RPMI8226 (cell line): ENCODE measurements around the gene CCN2.
A peak's percentile ranks its signal among the peaks of the same experiment; 100 is the strongest.

Source experiments
- DNase-seq: peaks from one replicate; pipeline ENCODE4 v3.0.0-alpha.2; 2015

The CCN2 gene, protein sequence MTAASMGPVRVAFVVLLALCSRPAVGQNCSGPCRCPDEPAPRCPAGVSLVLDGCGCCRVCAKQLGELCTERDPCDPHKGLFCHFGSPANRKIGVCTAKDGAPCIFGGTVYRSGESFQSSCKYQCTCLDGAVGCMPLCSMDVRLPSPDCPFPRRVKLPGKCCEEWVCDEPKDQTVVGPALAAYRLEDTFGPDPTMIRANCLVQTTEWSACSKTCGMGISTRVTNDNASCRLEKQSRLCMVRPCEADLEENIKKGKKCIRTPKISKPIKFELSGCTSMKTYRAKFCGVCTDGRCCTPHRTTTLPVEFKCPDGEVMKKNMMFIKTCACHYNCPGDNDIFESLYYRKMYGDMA

DNA sequence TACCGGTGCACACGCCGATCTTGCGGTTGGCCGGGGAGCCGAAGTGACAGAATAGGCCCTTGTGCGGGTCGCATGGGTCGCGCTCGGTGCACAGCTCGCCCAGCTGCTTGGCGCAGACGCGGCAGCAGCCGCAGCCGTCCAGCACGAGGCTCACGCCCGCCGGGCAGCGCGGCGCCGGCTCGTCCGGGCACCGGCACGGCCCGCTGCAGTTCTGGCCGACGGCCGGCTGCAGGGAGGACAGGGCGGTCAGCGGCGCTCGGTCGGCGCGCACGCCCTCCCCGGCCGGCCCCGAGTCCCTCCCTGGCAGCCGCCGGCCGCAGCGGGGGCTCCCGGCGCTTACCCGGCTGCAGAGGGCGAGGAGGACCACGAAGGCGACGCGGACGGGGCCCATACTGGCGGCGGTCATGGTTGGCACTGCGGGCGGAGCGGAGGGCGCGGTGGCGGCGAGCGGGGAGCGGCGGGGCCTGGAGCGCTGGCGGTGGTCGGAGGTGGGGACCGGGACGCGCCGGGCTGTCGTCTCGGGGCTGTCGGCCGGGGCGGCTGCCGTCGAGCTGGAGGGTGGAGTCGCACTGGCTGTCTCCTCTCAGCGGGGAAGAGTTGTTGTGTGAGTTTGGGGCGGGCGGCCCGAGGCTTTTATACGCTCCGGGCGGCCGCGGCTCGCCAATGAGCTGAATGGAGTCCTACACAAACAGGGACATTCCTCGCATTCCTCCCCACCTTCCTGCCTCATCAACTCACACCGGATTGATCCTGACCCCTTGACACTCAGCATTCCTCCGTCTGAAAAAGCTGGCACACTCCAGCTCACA lies at the start of gene CCN2:
CCN2 (minus strand) TSS at position 606 of the 809 bp plus-strand sequence; CDS start at position 406, 200 bp downstream.
- DNase-seq = peak; percentile 25

DNA sequence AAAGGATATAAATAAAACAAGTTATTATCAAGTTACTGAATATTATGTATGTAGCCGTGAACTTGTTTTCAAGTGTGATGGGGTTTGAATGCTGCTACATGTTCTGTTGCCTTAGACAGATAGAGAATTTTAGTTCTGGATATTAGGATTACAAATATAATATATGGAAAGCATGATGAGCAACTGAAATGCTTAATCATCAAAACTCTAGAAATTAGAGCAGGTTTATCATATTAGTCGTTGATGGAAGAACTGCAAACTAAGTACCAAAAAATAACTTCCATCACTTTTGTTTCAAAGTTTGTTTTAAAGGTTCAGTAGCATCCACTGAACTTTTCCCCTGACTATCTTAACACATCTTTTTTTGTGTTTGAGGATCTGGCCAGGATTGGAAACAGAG lies 49.1 kb upstream of the CCN2 start:
- no peak for DNase-seq

DNA sequence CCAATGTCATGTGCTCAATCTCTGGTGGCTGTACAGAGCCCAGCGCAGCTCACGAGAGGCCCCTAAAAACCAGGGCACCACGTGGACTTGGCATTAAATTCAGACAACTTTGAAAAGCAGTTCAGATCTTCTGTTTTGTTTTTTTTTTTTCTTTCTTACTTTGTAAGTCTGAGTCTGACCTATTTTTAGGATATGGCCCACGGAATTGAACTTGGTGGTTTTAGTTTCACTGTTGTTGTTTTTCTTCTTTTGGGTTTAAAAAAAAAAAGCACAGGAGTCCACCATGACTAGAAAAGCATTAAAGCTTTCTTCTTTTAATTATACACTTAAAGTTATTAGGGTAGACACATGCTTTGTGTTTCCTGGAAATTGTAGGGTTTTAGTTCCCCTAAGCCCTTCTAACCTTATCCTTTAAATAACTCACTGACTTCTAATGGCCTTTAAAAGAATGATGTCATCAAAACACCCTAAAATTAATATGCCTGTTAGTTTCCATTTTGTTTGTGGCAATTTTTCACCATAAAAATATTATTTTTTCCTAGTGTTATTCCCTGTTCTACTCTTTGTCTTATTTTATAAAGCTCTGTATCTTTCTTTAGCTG lies 48.5 kb upstream of the CCN2 start:
- no peak for DNase-seq

DNA sequence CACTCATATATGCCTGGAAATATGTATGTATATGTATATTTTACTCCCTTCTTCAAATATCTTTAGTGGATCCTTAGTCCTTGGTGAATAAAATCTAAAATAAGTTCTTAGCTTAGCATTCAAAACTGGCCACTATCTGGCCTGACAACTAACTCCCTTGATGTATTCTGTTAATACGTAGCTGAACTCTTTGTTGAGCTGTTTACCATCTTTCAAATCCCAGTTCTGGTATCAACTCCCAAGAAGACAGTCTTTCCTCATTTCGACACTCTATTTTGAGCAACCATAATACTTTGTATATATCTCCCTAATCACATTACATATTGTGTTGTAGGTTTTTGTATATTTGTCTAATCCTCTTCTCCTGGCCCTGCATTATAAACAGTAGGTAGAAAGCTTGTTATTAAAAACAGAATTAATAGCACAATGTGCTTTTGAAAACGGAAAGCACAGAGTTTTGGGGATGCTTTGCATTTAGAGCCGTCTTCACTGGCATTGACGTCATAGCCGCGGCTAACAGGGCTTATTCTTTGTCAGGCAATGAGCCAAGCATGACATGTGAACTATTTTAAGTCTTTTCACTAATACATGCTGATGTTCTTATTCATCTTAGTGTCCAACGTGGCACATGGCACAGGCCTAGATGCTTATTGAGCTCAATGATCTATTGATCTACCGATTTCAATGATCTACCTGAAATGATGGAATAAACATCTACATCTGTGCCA lies 47.2 kb upstream of the CCN2 start:
- DNase-seq = no peak

DNA sequence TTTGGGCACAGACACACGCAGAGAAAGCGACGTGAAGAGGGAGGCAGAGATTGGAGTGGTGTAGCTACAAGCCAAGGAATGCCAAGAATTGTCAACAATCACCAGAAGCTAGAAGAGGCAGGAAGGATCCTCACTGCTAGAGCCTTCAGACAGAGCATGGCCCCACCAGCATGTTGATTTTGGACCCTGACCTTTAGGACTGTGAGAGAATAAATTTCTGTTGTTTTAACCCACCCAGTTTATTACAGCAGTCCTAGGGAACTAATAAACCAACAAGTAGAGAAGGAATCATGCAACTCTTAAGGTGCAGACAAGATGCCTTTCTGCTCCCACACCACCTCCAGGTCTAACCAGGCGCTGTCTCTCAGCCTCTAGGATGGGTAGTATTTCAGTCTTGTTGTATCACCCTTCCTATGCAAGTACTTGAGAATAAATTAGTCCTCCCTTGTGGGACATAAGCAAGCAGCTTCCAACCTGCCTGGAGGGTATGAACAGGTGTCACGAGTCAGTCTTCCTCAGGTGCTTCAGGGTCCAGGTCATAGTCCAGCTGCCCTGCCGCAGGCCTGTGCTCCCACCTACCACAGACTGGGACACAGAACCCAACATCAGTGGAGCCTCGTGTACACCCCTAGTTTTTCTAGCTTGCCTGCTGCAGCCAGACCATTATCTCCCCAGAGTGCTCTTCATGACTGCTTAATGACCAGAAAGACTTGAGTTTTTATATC lies 46.4 kb upstream of the CCN2 start:
- DNase-seq = no peak

DNA sequence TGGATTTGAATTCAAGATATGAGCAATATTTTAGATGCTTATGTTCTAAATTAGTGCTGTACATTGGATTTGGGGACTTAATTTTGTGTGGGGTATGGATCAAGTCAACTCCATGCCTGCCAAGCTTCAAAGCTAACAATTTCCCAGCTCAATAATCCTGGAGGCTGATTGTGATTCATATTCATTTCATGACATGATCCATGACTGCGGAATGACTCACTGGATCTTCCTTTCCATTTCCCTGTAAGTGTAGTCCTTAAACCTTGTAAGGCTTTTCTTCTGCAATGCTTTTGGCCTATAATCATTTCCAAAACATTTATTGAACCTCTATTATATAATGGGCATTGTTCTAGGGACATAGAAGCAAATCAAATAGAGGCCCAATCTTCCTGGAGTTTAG lies 44.7 kb upstream of the CCN2 start:
- no peak for DNase-seq

DNA sequence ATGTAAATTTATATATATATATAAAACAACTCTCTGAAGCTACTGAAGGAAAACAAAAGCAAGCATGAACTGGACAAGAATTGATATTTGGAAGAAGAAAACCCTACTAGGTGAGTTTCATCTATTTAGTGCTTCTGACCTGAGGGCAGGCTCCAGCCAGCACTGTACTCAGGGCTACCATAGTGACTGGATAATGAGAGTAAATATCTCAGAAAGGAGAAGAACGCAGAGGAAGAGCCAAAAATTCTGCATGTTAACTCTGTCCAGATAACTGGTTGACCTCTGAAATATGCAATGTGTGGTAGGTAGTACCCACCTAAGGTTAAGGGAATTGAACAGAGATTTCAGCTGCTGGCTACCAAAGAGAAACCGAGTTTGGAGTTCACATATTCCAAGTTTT lies 41.4 kb upstream of the CCN2 start:
- DNase-seq = no peak

DNA sequence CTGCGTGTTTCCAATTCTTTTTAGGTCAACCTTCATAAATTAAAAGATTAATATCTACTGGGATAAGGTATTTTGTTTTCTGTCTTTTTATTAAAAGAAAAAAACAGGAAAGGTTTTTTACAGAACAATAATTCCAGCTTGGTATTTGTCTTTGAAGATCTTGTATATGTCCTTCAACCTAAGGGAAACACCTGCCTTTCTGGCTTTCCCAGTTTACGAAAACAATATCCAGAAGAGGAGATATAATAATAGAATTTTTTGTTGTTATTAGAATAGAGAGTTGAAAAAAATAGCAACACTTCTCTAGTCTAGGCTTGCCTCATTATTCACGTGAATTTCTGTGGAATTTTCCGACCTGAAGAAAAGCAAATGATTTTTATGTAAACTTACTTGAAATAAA lies 37.9 kb upstream of the CCN2 start:
- DNase-seq = no peak

DNA sequence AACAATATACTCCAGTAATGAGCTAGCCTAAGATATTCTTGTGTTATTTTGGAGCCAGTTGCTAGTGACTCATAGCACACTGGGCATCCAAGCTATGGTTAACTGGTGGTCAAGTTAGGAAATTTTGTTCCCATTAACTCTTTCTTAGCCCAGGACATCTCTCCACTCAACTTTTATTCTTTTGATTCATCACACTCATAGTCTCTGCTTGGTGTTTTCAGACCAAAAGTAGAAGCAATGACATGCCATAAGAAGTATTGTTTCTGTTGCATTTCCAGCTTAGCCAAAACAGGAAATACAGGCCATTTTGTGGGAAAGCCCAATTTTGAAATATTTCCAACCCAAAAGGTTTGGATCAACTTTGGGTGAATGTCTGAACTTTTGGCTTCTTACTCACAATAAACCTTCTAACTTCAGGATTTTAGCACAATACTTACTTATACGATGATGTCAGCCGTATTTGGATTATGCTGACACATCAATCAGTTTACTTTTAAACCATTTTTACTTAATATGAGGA lies 31.6 kb upstream of the CCN2 start:
- DNase-seq = no peak

DNA sequence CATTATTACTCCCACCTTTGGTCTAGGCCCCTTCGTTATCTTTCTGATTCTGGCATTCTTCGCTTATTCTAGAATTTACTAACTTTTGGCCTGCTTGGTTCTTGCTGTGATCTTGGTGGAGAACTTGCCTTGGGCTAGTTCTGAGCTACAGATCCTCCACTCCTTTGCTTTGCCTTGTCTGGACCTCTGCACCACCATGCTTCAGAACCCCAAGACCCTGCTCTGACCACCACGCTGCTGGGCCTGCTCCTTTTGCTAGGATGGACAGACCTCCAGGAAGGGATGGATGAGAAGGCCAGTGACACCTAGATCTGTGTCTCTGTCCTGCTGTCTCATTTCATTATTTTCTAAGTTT lies 30.4 kb upstream of the CCN2 start:
- no peak for DNase-seq

DNA sequence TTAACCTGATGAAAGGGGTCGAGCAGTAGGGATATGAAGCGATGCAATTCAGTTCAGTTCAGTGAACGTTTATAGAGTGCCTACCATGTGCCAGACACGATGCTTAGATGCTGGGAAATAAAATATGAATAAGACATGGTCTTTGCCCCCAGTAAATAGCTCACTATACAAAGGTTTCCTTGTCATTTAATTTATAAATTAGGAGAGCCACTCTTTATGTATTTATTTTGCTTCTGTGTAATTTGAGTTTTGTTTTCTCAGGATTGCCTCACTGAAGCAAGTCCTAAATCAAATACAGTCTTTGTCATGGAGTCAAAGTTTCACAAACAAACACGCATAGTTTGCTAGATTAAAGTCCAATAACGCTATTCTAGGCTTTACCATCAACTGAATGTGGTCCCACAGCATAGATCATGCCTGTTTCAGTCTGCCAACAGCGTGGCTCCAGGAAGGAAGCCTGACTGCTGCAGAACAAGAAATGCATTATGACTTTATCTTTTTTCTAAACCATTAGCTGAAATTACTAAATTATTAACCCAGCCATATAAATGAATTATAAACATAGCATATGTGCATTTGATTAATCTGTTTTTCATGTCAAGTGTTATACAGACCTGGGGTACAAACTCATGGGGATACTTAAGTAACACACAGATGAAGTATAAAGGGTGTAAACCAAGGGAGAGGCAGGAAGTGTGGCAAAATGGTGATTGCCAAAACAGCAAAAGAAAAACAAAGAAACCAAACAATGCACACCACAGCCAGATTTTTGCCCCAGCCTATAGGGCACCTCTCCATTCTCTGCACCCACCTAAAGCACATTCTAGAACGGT lies 29.8 kb upstream of the CCN2 start:
- no peak for DNase-seq

DNA sequence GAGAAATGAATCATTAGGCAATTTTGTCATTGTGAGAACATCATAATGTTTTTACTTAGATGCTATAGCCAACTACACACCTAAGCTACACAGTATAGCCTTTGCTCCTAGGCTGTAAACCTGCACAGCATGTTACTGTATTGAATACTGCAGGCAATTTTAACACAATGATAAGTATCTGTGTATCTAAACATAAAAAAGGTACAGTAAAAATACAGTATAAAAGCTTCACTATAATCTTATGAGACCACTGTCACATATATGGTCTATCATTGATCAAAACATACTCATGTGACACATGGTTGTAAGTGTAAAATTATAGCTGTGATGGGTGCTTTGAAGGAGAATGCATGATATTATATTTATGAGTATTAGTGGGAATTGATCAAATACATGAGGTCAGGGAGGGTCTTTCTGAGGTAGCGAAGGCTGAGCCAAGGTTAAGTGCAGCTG lies 29.2 kb upstream of the CCN2 start:
- DNase-seq = no peak

DNA sequence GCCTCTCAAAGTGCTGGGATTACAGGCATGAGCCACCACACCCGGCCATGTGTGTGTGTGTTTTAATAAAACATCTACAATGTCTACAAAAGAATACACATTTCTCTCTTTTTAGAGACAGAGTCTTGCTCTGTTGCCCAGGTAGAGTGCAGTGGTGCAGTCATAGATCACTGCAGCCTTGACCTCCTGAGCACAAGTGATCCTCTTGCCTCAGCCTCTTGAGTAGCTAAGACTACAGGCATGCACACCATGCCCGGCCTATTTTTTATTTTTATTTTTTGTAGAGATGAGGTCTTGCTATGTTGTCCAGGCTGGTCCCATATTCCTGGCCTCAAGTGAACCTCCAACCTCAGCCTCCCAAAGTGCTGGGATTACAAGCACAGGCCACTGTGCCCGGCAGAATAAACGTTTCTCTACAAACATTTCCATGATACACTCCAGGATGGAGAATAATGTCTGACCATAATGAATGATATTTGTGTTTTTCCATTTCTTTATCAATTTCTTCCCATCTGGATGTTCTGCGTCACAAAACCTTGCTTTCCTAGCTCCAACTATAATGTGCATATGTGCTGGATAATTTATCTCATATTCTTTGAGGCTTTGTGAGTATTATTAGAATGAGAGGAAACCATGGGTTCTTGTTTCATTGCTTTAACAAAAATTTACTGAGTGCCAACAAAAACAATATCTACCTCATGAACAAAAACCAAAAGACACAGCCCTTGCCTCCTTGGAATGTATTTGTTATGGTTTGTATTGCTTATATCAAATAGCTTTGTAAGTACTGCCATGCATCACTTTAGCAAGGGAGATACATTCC lies 28.6 kb upstream of the CCN2 start:
- DNase-seq = no peak

DNA sequence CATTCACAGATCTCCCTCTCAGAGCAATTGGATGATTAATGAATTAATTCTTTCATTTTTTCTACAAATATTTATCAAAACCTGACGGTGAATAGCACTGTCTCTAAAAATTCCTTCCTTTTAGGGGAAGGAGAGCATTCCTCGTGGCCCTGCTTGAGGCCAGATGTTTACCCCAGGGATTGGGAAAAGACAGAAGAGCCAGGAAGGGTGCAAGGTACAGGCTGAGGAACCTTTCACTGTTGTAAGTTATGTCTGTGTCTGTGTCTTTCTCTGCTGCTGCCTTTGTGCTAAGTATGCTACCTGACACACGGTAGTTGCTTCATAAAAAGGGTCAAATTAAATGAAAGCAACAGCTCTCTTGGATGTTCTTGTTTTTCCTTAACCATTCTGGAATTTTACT lies 27.4 kb upstream of the CCN2 start:
- DNase-seq = no peak

DNA sequence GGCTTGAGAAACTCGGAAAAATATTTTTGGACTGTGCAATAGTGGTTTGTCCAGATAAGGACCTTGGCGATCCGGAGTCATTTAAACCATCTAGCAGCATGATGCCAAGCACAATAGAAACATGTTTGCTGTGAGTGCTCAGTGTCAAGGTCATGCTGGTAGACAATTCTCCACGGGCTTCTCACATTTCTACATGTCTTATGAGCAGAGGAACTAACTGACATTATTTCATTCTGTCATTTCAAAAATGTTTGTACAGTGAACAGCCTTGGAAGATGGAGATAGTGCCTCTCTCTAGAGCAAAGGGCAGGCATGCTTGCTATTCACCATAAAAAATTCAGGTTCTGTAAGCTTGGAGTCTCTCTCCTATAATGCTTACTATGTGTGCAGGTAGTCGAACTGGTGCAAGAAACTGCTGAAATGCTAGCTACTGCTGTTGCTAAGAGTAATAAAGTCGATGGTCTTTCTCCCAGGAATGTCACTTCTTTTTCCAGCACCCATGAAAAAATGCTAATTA lies 25.4 kb upstream of the CCN2 start:
- DNase-seq = no peak

DNA sequence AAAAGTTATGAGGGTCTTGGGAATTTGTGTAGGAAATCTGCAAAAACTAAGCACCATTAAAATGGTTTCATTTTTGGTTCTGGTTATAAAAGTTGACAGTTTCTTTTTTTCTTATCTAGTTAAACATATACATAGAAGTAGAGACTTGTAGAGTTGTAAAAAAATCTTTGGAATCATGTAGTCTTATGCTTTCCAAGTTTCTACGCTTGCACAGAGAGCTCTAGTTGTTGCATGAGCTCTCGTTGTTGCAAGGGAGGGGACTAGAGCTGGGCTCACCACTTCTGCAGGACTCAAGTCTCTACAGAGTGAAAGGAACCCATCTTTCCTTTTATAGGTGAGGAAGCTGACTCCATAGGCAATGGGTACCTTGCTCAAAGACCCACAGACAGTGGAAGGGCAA lies 21.6 kb upstream of the CCN2 start:
- DNase-seq = no peak

DNA sequence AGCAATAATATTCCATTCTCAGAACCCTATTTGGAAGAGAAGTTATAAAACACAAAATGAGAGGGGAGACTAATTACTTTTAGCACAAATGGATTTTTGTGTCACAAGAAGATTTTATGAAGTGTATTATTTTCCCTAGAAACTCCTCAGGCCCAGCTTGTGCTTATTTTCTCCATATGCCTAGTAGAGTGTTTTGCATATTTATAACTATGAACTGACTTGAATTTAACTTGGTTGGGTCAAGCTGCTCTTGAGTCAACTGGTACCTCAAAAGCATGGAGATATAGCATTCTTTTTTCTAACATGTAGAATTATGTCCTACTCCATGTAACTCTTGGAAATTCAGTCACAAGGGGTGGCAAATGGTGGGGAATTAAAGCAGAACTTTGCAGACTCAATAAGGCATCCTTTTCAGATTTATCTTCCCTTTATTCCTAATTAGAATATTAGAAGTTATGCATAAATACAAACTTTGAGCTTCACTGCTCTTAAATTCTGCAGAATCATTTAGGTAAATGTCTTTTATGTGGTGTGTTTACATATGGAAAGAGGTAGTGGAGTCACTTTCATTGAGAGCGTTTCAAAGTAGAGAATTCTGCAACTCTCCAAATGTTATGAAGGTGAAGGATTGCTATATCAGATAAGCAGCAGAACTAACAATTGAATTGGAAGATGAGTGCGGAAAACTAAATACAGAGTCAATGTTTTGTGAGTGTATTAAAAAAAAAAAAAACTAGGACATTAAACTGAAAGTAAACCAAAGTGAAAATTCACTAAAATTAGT lies 19.1 kb upstream of the CCN2 start:
- no peak for DNase-seq

DNA sequence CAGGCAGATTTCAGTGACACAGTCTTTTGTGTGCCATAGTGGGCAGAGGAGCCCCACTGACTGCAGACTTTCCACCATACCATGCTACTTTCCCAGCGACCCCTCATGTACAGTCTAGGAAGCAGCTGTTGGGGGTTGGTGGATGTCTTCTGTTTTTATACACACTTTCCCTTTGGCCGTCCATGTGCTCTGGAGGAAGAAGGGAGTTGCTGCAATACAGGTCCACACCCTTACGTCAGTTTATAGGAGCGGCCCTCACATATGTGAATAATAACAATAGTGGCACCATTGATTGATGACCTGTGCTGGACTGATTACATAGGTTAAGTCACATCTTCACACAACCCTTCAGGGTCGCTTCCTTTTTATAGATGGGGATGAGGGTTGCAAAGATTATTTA lies 17.5 kb upstream of the CCN2 start:
- no peak for DNase-seq

DNA sequence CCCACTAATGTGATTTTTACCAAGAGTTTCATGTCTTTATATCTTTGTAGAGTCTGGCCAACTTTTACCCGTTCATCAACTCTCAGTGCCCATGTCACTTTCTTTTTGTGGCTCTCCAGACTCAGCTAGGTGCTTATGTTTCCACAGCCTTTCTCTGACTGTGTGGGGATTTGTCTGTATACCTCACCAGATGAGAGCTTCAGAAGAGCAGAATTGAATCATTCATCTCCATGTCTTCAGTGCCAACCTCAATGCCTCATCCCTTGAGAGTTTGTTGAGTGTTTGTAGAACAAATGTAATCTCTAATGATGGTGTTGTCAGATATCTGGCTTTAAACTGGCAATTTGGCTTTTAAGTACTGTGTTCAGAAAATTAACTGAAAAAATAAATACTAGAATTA lies 16.8 kb upstream of the CCN2 start:
- DNase-seq = no peak
